HTERT RPE-1 (cell line): ENCODE results near the gene STAC2.
"Not testable (repeated sequence)": the region's sequence is repeated elsewhere in the genome, so short reads cannot be mapped to it uniquely, and the experiment has no call there.

Experiments
- in situ Hi-C: fragments of 300-500 bp; cut with MboI; formaldehyde crosslinking; loops from 4 replicates; pipeline ENCODE4 v1.14.3; 2020; ENCODE audit warnings: low sequenced_read_pairs

The STAC2 gene

DNA sequence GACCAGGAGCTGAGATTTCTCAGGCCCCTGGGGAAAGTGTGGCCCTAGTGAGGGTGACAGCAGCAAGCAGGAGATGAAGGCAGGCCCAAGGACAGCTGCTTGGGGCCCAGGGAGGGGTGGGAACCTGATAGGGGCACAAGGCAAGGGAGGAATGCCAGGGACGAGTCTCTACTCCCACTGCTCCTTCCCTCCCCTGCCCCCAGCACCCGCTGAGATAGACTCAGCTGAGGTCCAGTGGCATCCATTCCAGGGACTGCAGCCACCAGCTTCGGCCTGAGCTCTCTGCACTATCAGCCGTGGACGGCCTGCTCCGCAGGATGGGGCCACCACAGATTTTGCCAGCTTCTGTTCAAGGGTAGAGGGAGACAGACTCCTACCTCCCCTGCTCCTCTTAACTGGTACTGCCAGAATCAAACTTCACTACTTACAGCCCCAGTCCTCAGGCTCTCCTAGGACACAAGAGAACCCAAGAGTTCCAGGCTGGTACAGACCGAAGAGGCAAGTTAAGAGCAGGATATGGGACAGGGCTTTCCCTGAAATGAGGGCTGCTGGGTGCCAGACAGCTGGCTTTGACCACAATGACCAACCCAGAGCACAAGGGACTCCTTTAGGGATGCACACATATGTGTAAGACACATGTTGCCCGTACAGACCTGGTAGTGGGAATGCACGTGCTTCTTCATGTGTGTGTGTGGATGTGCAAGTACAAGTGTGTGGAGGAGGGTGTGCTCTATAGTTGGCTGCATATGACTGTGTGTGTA is 33.8 kb downstream of the STAC2 start:
- in situ Hi-C loops = no loop called here

DNA sequence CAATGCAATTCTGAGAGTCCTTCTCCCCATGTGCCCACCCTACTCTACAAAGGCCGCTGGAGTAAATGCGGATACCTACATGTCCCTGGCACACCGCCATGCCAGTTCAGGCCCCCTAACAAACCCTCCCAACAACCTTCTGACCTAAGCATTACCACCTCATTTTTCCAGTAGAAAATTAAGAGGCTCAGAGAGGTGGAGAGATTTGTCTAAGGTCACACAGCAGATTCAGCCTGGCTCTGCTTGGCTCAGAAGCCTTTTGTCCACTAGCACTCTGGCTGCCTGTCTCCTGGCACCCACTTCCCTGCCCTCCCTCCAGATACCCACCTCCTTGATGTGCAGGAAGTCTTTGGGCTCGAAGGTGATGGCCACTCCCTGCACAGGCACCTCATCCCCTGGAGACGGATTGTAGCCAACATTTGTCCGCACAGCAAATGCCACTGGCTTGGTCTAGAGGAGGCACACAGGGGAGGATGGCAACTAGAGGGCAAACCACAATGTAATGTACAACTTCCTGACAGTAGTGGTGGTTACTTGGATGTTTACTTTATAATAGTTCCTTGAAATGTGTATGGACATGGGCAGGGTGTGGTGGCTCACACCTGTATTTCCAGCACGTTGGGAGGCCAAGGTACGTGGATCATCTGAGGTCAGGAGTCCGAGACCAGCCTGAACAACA is 38.5 kb downstream of the STAC2 start:
- in situ Hi-C loops = no loop called here

DNA sequence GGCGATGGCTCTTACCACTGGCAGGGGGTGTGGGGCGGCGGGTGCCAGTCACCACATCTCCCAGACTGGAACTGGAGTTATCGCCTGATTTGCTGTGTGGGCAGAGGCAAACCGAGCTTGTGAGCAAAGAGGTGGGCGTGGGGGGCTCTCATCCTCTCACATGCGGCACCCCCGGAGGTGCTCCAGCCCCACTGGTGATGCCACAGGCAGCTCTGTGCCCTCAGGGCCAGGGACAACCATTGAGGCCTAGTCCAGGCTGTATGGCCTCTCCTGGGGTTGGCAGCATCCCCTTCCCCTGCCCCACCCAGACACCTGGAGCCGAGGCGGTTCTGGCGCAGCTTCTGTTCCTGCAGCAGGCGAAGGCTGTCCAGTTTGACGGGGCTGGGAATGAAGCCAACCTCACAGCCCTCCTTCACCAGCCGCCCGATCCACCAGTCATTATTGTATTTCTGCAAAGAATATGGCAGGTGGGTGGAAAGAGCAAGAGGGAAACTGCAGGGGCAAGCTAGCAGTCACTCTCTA is 39.2 kb downstream of the STAC2 start:
- in situ Hi-C loops = no loop called here

DNA sequence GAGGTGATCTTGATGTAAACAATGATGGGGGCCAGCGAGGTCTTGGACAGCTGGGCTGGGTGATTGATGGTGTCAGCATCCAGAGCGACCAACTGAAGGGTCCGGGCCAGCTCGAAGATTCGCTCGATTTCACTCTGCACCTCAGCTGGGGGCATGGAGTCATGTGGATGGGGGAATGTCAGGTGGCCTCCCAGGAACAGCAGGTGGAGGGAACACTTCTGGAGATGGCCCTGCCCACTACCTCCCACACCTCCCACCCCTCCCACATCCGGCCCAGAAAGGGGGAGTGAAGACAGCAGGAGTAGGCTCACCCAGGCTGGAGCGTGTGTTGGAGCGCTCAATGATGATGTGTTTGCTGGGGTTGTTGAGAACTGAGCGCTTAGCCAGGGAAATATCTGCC is 42.0 kb downstream of the STAC2 start:
- in situ Hi-C loops = no loop called here

DNA sequence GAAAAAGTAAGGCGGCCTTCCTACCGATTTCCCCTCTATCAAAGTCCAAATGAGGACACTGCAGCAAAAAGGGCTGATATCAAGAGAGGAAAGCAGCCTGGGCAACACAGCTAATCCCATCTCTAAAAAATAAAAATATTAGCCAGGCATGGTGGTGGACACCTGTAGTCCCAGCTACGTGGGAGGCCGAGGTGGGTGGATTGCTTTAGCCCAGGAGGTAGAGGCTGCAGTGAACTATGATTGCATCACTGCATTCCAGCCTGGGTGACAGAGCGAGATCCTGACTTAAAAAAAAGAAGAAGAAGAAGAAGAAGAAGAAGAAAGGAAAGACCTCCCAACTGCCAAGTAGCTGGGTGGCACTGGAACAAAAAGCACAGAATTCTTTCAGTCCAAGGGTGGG is 42.7 kb downstream of the STAC2 start:
- in situ Hi-C loops = no loop called here

DNA sequence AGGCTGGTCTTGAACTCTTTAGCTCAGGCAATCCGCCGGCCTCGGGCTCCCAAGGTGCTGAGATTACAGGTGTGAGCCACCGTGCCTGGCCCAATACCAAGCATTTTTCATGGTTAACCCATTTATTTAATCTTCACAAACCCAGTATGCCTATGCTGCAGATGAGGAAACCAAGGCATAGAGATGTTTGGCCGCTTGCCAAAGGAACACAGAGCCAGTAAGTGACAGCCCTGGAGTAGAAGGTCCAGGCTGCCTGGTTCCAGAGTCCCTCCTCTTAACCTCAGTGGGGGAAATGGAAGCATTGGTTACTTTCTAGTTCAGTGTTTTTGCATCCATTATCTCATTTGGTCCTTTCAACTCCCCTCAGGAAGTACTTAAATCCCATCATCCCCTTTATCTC is 44.4 kb downstream of the STAC2 start:
- in situ Hi-C loops = no loop called here

DNA sequence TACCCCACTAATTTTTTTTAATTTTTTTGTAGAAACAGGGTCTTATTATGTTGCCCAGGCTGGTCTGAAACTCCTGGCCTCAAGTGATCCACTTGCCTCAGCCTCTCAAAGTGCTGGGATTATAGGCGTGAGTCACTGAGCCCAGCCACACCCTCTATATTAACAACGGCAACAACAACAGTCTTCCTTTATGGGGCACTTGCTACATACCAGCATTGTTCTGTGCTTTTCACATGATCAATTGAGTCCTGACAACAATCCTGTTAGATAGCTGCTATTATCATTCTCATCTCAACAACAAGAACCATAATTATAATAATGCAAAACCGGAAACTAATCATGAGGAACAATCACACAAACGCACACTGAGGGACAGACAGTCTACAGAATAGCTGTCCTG is 47.2 kb downstream of the STAC2 start:
- in situ Hi-C loops = no loop called here

DNA sequence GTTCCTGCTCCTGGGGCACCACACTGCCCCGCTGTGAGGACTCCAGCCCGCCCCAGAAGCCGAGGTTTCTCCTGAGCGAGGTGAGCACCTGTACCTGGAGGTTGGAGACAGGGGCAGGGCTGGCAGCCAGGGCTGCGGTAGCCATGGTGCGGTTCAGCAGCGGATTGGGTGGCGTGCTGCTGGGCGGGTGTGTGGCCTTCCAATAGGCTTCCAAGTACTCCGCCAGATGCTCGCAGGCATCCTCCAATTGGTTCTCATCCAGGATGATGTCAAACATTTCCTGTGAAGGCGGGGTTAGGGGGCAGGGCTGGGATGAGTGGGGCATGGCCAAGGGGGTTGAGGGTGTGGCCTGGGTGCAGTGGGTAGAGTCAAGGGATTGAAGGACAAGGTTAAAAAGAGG is 48.5 kb downstream of the STAC2 start:
- in situ Hi-C loops = no loop called here

DNA sequence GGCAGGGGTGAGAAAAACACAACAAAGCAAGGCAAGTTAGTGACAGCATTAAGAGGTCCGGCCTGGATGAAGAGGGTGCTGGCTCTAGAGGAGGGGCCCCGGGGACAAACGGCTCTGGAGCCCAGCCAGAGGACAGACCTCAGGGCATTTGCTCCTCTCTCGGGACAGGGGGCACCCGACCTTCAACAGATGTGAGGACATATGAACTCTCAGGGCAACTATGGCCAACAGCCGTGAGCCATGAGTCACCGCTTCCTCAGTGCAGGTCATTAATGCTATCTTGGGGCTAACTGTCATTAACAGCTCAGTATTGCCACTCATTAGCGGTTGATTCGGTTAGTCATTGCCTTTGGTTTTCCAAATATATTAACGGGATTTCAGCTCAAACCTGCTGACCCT is 50.1 kb downstream of the STAC2 start:
- in situ Hi-C loops = no loop called here

DNA sequence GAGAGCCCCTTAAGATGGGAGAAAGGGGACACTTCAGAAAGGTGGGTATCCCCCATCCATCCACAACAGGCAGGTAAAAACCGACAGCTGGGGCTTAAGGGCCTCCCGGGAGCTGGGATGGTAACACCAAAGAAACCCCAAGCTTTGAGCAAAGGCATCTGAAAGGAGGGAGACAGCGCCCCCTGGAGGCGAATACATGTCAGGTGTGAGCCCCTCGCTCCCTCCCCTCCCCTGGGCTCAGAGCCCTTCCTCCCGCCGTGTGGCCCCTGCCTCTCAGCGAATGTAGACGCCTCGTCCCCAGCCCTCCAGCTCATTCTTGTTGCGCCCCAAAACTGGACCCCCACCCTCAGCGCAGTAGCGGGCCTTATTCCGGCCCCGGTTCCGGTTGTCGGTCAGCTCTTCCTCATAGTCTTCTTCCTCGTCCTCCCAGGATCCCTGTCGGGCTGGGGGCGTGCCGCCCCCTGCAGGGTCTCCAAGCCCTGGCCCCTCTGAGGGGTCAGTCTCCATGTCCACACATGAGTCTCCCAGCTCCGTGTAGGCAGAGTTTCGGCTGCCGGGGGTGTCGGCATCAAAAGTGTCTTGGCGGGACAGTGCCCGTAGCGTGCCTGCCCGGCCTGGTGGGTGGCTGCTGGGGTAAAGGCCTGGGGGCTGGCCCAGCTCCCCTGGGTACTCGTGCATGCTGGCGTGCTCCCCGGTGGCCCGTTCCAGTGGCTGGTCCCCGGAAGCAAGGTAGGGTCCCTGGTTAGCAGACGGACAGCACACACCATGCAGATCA is 50.6 kb downstream of the STAC2 start:
- in situ Hi-C loops = no loop called here

DNA sequence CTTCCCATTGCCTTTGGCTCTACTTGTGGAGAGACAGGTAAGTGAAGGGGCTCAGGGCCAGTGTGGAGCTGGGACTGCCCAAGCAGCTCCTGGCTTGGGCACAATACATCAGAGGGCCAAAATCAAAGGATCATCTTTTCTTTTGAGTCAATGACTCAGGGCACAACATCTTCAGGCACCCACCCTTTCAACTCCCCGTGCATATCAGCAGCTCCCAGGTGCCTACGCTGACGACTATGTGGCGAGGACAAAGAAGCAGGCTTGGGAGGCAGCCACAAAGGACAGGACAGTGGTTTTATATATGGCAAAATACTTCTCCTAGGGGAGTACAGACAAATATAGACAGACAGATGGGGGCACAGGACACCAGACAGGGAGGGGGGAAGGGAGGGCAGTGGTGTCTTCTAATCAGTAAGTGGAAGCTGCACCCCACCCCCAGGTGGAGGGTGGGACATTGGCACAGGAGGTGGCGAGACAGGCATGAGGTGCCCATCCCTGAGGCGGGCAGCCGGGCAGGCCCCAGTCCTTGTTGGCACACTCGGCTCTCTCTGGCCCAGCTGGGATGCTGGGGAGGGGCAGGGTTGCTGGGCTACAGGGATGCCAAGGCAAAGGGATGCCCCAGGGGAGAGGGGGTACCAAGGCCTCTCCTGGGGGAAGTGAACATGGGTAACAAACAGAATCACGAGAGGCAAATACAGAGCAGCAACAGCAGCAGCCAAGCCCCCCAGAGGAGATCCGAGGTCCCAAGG is 52.0 kb downstream of the STAC2 start:
- in situ Hi-C loops = no loop called here

DNA sequence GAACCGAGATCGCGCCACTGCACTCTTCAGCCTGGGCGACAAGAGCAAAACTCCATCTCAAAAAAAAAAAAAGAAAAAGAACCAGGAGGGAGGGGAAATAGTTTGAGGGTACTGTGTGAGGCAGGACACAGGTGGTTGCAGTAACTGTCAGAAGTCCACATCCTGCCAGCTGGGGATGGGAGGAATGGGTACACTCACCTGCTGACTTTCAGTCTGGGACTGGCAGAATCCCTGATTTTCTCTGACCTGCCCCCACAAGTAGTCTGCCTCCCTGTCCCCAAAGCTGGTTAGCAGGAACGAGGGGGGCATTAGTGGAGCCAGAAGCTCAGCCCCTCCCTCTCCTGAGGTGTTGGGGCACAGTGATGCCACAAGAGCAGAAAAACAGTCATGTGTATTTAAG is 52.7 kb downstream of the STAC2 start:
- in situ Hi-C loops = no loop called here

DNA sequence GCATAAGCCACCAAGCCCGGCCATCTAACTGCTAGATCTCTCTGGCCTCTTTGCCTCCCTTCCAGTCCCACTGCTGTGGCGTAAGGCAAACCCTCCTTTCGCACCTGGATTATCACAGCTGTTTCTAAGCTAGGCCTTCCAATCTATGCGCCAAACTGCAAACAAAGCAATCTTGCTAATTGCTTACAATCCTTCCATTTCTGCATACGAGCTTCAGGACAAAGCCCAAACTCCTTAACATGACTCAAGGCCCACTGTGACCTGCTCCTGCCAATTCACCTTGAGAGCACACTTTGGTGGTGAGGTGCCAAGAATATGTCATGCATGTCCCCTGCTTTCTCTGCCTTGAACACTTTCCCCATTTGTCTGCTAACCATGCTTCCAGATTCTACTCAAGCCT is 53.8 kb downstream of the STAC2 start:
- in situ Hi-C loops = no loop called here

DNA sequence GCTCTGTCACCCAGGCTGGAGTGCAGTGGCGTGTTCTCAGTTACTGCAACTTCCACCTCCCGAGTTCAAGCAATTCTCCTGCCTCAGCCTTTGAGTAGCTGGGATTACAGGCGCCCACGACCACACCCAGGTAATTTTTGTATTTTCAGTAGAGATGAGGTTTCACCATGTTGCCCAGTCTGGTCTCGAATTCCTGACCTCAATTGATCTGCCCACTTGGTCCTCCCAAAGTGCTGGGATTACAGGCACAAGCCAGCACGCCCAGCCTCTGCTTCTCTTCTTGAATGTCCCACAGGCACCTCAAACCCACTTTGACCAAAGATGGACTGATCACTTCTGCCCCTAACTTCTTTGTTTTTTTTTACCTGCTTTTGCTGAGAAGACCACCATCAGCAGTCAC is 55.2 kb downstream of the STAC2 start:
- in situ Hi-C loops = no loop called here

DNA sequence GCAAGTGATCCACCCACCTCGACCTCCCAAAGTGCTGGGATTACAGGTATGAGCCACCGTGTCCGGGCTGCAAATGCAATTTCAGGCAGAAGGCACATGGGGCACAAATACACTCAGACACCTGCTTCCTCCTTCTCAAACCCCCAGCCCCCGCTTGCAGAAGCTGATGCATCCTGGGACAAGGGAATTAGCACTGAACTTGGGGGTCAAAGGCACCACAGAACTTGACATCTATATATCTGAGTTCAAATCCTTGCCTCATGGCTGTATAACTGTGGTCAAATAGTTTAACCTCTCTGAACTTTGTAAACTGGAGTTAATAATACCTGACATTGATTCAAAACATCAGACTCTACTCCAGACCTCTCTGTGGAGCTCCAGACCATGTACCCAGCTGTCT is 55.6 kb downstream of the STAC2 start:
- in situ Hi-C loops = no loop called here

DNA sequence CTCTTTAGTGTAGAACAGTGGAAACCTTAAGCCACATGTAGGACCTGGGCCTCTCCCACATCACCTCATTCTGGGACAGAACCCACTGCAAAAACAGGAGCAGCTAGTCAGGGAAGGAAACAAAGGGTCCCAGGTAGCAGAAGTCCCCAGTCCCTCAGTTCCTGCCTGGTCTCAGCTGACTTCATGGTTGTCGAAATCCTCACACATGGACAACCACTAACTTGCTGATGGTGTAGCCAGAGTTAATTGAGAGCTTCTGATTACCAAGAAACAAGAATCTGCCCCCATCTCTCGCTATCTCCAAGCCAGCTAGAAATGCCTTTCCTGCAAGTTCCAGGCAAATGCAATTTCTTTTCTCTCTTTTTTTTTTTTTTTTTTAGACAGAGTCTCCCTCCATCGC is 56.2 kb downstream of the STAC2 start:
- in situ Hi-C loops = no loop called here

DNA sequence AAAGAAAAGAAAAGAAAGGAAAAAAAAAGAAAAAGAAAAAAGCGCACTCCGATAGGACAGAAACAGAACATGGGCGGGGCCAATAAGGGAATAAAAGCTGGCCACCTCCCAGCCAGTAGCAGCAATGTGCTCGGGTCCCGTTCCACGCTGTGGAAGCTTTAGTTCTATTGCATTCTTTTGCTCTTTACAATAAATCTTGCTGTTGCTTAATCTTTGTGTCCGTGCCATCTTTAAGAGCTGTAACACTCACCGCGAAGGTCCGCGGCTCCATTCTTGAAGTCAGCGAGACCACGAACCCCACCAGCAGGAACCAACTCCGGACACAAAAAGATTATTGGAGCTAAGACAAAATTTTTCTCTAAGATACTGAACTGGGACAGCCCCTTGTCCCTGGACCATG is 56.6 kb downstream of the STAC2 start:
- in situ Hi-C loops = no loop called here

DNA sequence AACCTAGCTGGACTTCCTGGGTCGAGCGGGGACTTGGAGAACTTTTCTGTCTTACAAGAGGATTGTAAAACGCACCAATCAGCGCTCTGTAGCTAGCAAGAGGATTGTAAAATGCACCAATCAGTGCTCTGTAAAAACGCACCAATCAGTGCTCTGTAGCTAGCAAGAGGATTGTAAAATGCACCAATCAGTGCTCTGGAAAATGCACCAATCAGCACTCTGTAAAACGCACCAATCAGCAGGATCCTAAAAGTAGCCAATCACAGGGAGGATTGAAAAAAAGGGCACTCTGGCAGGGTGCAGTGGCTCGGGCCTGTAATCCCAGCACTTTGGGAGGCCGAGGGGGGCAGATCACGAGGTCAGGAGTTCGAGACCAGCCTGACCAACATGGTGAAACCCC is 57.2 kb downstream of the STAC2 start:
- in situ Hi-C loops = not testable (repeated sequence)

DNA sequence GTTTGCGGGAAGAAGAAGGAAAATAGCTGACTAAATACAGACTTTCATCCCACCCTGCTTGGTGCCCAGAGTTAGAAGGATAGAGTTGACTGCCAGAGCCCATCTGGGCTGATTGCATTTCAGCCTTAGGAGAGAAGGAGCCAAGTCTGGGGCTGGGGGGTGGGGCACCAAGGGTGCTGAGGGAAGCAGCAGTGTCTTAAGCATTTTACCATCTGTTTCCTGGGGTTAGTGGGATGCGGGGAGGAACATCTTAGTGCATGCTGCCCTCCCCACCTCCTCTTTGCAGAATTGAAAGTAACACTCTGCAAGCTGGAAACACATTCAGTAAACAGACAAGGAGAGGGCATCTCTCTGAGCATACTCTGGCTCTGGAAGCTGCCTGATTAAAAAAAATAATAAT is 58.3 kb downstream of the STAC2 start:
- in situ Hi-C loops = no loop called here

DNA sequence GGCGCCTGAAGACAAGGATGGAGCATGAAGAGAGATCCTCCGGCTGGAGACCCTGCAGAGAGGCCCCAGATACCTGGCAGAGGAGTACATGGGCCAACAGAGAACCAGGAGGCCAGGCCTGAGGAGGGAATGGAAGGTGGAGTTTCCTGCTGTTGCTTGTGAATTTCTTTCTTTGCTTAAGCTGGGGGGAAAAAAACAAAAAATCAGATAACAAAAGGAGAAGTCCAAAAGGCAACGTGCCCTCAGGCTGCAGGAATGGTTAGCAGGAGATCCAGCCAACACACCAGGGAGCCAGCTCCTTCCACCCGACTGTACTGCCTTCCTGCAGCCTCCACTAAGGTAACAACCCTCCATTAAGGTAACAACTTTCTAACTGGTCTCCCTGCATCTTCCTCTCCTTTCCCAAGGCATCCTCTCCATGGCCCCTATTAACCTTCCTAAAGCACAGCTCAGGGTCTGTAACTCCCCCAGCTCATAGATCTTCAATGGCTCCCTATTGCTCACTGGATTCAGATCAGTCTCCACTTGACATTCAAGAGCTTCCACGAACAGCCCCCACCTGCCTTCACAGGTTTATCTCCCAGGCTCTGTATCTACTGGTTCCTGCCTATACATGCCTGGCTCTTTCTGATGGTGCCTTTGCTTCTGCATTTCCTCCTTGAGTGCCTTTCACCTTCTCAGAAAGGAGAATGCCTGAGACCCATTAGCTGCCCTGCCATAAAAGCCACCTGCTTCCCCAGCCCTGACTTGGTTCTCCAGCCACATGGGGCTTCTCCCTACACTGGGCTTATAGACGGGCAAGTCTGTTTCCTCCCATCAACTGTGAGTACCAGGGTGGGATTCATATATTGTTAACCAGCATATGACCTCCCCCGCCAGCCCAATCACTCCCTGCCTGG is 59.1 kb downstream of the STAC2 start:
- in situ Hi-C loops = no loop called here
